Esophagus (tissue), 2 donors: ENCODE measurements around the gene ETS1. TPM values are rescaled to one million over a fixed set of nuclear protein-coding genes. Genes with fewer than 3 reads are reported as not detected.

ENCODE experiments used
- H3K27ac ChIP-seq, 2 donors: one replicate each; pipeline ENCODE4 v1.5.1; 2013; ENCODE audit warnings: low read depth in 2 of 2, mild to moderate bottlenecking in 2 of 2, inconsistent platforms in 1 of 2, low read length in 1 of 2, moderate library complexity in 1 of 2
- H3K27me3 ChIP-seq, 2 donors: one replicate each; pipeline ENCODE4 v1.6.1; 2013; ENCODE audit warnings: low read length in 2 of 2, control low read depth in 1 of 2, mild to moderate bottlenecking in 1 of 2; ENCODE audit not compliant: insufficient read depth in 2 of 2, control insufficient read depth in 1 of 2
- H3K36me3 ChIP-seq, 2 donors: one replicate each; pipeline ENCODE4 v1.6.1; 2013; ENCODE audit warnings: low read length in 1 of 2; ENCODE audit not compliant: control insufficient read depth in 2 of 2, insufficient read depth in 2 of 2
- H3K4me1 ChIP-seq, 2 donors: one replicate each; pipeline ENCODE4 v1.6.1; 2013; ENCODE audit warnings: low read length in 1 of 2; ENCODE audit not compliant: control insufficient read depth in 2 of 2, insufficient read depth in 2 of 2
- H3K4me3 ChIP-seq, 2 donors: one replicate each; pipeline ENCODE4 v1.5.1; 2013; ENCODE audit warnings: low read length in 2 of 2, mild to moderate bottlenecking in 2 of 2, low read depth in 1 of 2, moderate library complexity in 1 of 2
- H3K9me3 ChIP-seq, 2 donors: one replicate each; pipeline ENCODE4 v1.6.1; 2013; ENCODE audit warnings: mild to moderate bottlenecking in 2 of 2, low read depth in 1 of 2, low read length in 1 of 2, moderate library complexity in 1 of 2; ENCODE audit not compliant: control insufficient read depth in 2 of 2, insufficient read depth in 1 of 2
- WGBS, 2 donors: extraction: QIAGEN DNeasy Blood & Tissue Kit; methylation state at CpG; one replicate each; pipeline ENCODE4 v1.1.7; 2013; 5-methylcytosine and 5-hydroxymethylcytosine counted together
- polyA plus RNA-seq, 2 donors: library from polyadenylated mRNA; stranded (reverse); fragments of 200-250 nt; gene quantifications; one replicate each; pipeline ENCODE4 v1.2.3, GENCODE V29; 2013
- donor health status: healthy with polysubstance abuse.
- donor health status: Bipolar disorder and iron deficiency.

ETS1 gene
- polyA plus RNA-seq, 2 donors = 3.0 to 3.9 TPM

DNA sequence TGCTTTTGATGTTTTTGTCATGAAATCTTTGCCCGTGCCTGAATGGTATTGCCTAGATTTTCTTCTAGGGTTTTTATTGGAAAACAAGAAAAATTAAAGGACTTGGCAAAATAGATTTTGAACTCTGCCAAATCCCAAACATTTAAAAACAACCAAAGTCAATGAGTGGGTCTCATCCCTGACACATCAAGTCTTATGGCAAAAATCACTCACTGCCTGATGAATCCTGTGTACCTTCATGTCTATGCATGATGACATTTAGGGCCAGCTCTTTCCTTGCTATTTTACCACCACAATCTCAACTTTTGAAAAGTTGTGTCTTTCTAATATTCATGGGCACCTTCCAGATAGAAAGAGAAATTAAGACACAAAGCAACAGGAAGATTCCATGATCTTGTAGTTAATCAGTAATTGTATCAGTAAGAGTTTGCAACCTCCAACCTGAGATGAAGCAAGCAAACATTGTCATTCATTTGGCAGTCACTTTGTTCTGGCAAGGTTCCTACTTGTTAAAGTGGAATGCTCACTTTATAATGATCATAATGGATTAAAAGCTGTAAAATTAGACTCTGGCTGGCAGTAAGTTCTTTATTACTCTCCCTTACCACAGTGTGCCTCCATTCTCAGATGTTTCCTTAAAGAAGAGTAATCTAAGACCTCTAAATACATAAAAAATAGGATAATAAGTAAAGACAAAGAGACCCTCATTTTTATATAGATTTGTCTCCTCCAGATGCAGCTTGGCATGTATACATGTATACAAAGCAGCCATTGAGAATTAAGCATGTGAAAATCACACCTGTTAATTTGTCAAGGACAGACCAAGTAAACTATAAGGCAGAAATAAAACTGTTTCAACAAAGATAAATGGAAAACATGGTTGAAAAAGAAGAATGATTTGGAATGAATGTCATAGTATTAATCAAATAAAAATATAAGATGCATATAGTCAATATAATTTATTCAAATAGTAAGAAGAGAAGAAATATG, 51.6 kb downstream of the ETS1 start:
- WGBS, 2 donors = 61 to 73% methylated on average over 1 of the region's 1 CpG
- H3K36me3 ChIP-seq = no peaks in the 10 kb centered on the region
- no peak overlapping the region for H3K27ac ChIP-seq
- no peaks in the 10 kb centered on the region for H3K9me3 ChIP-seq
- H3K27me3 ChIP-seq = no peaks in the 10 kb centered on the region
- no peaks in the 10 kb centered on the region for H3K4me1 ChIP-seq
- no peak overlapping the region for H3K4me3 ChIP-seq

DNA sequence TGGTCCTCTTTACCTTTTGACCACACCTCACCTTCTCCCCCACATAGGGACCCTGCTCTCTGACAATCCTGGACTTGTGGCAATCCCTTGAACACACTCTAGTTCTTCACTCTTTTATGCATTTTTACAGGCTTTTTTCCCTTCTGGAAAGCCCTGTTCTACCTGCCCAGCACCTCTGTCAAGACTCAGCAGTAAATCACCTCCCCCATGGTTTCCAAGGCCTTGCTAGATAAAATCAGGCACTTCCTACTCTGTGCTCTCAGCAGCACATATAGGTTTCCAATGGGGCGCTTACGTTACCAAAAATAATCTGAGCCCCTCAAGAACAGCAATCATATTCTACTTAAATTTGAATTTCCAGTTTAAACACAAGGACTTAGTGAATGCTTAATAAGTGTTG, 53.9 kb downstream of the ETS1 start:
- Histone ChIP-seq H3K27ac (no peak overlapping the region), H3K36me3 (no peaks in the 10 kb centered on the region), H3K4me1 (no peaks in the 10 kb centered on the region), H3K27me3 (no peaks in the 10 kb centered on the region), H3K4me3 (no peak overlapping the region), H3K9me3 (no peaks in the 10 kb centered on the region)
- WGBS, 2 donors = 96 to 97% methylated on average over 2 of the region's 2 CpGs

DNA sequence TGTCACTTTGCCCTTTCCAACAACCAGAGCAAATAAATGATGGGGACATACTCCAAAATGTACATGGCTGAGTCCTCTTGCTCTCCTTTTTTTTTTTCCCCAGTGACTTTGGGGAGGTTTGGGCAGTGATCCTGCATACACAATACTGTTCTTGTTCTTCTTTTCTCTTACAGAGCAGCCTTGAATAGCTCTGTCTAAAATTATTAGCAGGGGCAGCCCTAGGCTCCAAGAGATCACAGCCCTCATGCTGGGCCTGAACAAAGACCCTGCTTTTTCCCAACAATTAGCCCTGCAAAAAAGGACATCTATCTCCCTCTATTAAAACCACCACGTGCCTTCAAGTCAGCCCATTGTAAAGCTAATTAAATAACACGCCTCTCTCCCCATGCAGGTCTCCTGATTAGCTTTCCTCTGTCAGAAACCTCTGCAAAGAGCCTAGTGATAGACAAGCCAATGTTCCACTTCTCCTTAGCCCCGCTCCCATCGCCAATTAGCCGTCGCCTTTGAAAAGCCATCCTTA, 54.7 kb downstream of the ETS1 start:
- no peak overlapping the region for H3K27ac ChIP-seq
- H3K4me3 ChIP-seq = no peak overlapping the region
- no peaks in the 10 kb centered on the region for H3K36me3 ChIP-seq
- H3K4me1 ChIP-seq = no peaks in the 10 kb centered on the region
- 87 to 91% methylated on average over 6 of the region's 6 CpGs for WGBS, 2 donors
- H3K9me3 ChIP-seq = no peaks in the 10 kb centered on the region
- no peaks in the 10 kb centered on the region for H3K27me3 ChIP-seq

GRCh38 chr11:128532016-128532571, 55.3 kb downstream of the ETS1 start:
- H3K27me3 ChIP-seq = no peaks in the 10 kb centered on the region
- no peaks in the 10 kb centered on the region for H3K36me3 ChIP-seq
- 63 to 79% methylated on average over 5 of the region's 5 CpGs for WGBS, 2 donors
- H3K27ac ChIP-seq = no peak overlapping the region
- no peaks in the 10 kb centered on the region for H3K4me1 ChIP-seq
- no peak overlapping the region for H3K4me3 ChIP-seq
- H3K9me3 ChIP-seq = no peaks in the 10 kb centered on the region

- Histone ChIP-seq H3K4me1 (no peaks in the 10 kb centered on the region), H3K27ac (no peak overlapping the region), H3K36me3 (no peaks in the 10 kb centered on the region), H3K27me3 (no peaks in the 10 kb centered on the region), H3K4me3 (no peak overlapping the region), H3K9me3 (no peaks in the 10 kb centered on the region)
- 64 to 83% methylated on average over 2 of the region's 2 CpGs for WGBS, 2 donors
These were observed 55.8 kb downstream of the ETS1 start for GRCh38 chr11:128531588-128531987.

- H3K27me3 ChIP-seq = no peaks in the 10 kb centered on the region
- 58 to 73% methylated on average over 7 of the region's 7 CpGs for WGBS, 2 donors
- no peaks in the 10 kb centered on the region for H3K9me3 ChIP-seq
- H3K36me3 ChIP-seq = no peaks in the 10 kb centered on the region
- no peak overlapping the region for H3K27ac ChIP-seq
- no peak overlapping the region for H3K4me3 ChIP-seq
- H3K4me1 ChIP-seq = no peaks in the 10 kb centered on the region
These were observed 57.0 kb downstream of the ETS1 start for GRCh38 chr11:128530118-128531074.

DNA sequence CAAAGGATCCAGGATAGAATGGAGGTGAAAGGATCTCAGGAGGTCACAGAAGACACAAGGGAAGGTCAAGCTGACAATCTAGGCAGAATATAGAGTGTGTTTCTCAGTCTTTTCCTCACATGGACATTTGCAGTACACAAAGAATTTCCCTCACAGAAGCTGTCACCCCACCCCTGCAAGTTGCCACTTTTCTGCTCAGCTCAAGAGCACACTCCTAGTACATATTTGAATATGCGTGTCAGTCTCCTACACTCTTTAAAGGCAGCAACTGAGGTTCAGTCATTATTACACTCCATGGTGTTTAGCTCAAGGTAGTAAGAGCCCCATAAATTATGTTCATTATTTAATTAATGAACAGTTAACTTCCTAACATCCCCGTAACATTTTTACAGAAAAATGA, 59.1 kb downstream of the ETS1 start:
- 88 to 89% methylated on average over 2 of the region's 2 CpGs for WGBS, 2 donors
- no peak overlapping the region for H3K27ac ChIP-seq

GRCh38 chr11:128527046-128527445, 60.3 kb downstream of the ETS1 start:
- H3K4me3 ChIP-seq = no peak overlapping the region
- no peaks in the 10 kb centered on the region for H3K27me3 ChIP-seq
- H3K27ac ChIP-seq = no peak overlapping the region
- WGBS, 2 donors = 98 to 99% methylated on average over 2 of the region's 2 CpGs
- no peaks in the 10 kb centered on the region for H3K9me3 ChIP-seq
- H3K4me1 ChIP-seq = no peaks in the 10 kb centered on the region
- no peaks in the 10 kb centered on the region for H3K36me3 ChIP-seq

More for the DNA sequence above, 59.1 kb downstream of the ETS1 start:
- Histone ChIP-seq H3K9me3 (no peaks in the 10 kb centered on the region), H3K27me3 (no peaks in the 10 kb centered on the region), H3K36me3 (no peaks in the 10 kb centered on the region), H3K4me1 (no peaks in the 10 kb centered on the region), H3K4me3 (no peak overlapping the region)
